ENCODE data around the gene CYP19A1.

Gene CYP19A1

GRCh38 chr15:51338496-51338895 lies at the start of gene CYP19A1:
TSS of gene CYP19A1 (minus strand) at chr15:51338596. CDS start at chr15:51242912, 95,684 bp downstream.
- H3K27me3 ChIP-seq = no peaks in the 10 kb centered on the region
- TF ChIP-seq Cebpa-rat (IDR thresholded peaks at IDR 0.05) = no peak
- peaks cover 13% of the 10 kb centered on the region for H3K4me1 ChIP-seq
- H3K9me3 ChIP-seq = peaks cover 21% of the 10 kb centered on the region
- no peak within 1 kb of the TSS for H3K4me3 ChIP-seq
- no peak within 1 kb of the TSS for H3K4me2 ChIP-seq
- no peaks in the 10 kb centered on the region for H3K36me3 ChIP-seq
- H4K20me1 ChIP-seq = no peaks in the 10 kb centered on the region
- no peak within 1 kb of the TSS for H3K27ac ChIP-seq
- no peak within 1 kb of the TSS for H3K9ac ChIP-seq

DNA sequence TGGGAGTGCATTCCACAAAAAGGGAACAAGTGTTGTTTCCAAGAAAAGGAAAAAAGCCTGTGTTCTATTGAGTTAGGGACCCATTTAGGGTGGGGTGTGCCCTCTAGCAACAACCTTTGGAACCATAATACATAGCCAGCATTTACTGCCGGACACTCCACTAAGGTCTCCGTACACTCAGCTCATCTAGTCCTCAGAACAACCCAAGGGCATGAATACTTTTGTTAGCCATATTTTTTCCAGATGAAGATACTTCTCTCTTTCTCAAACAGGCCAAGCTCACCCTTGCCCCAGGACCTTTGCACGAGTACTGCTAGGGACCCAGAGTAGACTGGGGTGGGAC lies 49.3 kb upstream of the CYP19A1 start:
- H3K36me3 ChIP-seq = no peaks in the 10 kb centered on the region
- H3K4me1 ChIP-seq = no peaks in the 10 kb centered on the region
- no peak for TF ChIP-seq Cebpa-rat (IDR thresholded peaks at IDR 0.05)
- no peaks in the 10 kb centered on the region for H3K9me3 ChIP-seq
- H3K27ac ChIP-seq = no peak overlapping the region
- H4K20me1 ChIP-seq = no peaks in the 10 kb centered on the region
- no peak overlapping the region for H3K4me3 ChIP-seq
- H3K9ac ChIP-seq = no peak overlapping the region
- H3K4me2 ChIP-seq = no peak overlapping the region
- no peaks in the 10 kb centered on the region for H3K27me3 ChIP-seq

DNA sequence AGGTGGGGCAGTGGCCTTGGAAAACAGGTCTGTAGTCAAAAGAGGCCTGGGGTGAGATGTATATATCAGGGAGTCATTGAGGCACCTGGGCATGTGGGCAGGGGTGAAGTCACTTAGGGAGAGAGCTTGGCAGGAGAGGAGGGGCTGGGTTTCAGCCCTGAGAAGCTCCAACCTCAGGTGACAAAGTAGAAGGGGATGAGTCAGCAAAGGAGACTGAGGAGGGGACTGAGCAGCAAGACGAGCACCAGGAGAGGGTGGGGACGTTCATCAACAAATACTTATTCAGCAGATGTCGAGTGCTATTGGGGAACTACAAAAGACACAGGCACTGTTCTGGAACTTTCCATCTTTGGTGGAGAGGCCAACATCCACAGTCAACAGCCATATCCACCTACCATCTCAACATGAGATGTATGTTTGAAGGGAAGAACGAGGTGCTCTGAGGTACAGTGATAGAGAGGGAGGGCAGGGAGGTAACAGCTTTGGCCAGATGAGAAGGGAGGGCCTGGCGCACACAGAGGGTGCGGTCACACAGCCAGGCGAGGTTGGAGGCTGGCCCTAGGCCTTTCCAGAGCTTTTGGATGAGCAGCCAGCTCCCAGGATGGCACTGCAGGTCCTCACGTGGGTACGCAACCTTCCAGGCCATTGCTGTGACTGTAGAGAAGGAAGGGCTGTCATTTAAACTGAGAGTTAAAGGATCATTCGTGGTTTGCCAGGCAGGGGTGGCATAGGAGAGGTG lies 48.7 kb upstream of the CYP19A1 start:
- H3K9me3 ChIP-seq = no peaks in the 10 kb centered on the region
- H3K4me1 ChIP-seq = no peaks in the 10 kb centered on the region
- no peak overlapping the region for H3K27ac ChIP-seq
- no peak overlapping the region for H3K4me2 ChIP-seq
- no peak overlapping the region for H3K4me3 ChIP-seq
- H3K9ac ChIP-seq = no peak overlapping the region
- no peaks in the 10 kb centered on the region for H3K27me3 ChIP-seq
- TF ChIP-seq Cebpa-rat (IDR thresholded peaks at IDR 0.05) = no peak
- H4K20me1 ChIP-seq = no peaks in the 10 kb centered on the region
- no peaks in the 10 kb centered on the region for H3K36me3 ChIP-seq

GRCh38 chr15:51386486-51386885 lies 48.1 kb upstream of the CYP19A1 start:
- no peaks in the 10 kb centered on the region for H3K9me3 ChIP-seq

GRCh38 chr15:51386029-51386428 lies 47.6 kb upstream of the CYP19A1 start:
- no peak overlapping the region for H3K9ac ChIP-seq
- no peaks in the 10 kb centered on the region for H3K4me1 ChIP-seq
- H3K4me2 ChIP-seq = no peak overlapping the region
- no peaks in the 10 kb centered on the region for H3K27me3 ChIP-seq
- H4K20me1 ChIP-seq = no peaks in the 10 kb centered on the region
- H3K4me3 ChIP-seq = no peak overlapping the region
- no peak for TF ChIP-seq Cebpa-rat (IDR thresholded peaks at IDR 0.05)
- H3K9me3 ChIP-seq = no peaks in the 10 kb centered on the region
- H3K27ac ChIP-seq = no peak overlapping the region
- H3K36me3 ChIP-seq = no peaks in the 10 kb centered on the region

More at GRCh38 chr15:51386486-51386885, 48.1 kb upstream of the CYP19A1 start:
- Histone ChIP-seq H3K27ac (no peak overlapping the region), H3K4me2 (no peak overlapping the region), H3K36me3 (no peaks in the 10 kb centered on the region), H4K20me1 (no peaks in the 10 kb centered on the region), H3K27me3 (no peaks in the 10 kb centered on the region), H3K9ac (no peak overlapping the region), H3K4me1 (no peaks in the 10 kb centered on the region), H3K4me3 (no peak overlapping the region)
- no peak for TF ChIP-seq Cebpa-rat (IDR thresholded peaks at IDR 0.05)

DNA sequence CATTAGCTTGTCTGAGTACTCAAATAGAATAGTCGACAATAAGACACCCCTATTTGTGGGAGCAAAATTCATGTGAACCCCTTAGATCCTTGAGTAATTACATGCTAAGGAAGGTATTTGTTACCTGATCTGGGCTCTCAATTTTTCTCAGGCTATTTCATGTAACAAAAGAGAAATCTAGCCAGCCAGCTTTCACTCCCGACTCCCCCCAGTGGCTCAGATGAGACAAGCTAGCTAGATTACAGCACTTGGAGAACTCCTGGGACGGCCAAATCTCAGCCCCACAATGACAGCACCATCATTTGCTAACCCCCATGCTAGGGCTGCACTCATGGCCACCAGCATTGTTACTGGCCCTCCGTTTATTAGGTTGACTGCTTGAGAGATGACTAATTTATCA lies 44.4 kb upstream of the CYP19A1 start:
- no peaks in the 10 kb centered on the region for H3K36me3 ChIP-seq
- no peak overlapping the region for H3K4me3 ChIP-seq
- H3K4me2 ChIP-seq = no peak overlapping the region
- H3K27me3 ChIP-seq = no peaks in the 10 kb centered on the region
- no peak overlapping the region for H3K9ac ChIP-seq
- no peak overlapping the region for H3K27ac ChIP-seq
- no peaks in the 10 kb centered on the region for H3K4me1 ChIP-seq
- TF ChIP-seq Cebpa-rat (IDR thresholded peaks at IDR 0.05) = no peak
- no peaks in the 10 kb centered on the region for H4K20me1 ChIP-seq
- no peaks in the 10 kb centered on the region for H3K9me3 ChIP-seq

GRCh38 chr15:51380999-51381806 lies 42.8 kb upstream of the CYP19A1 start:
- no peaks in the 10 kb centered on the region for H3K27me3 ChIP-seq
- H4K20me1 ChIP-seq = no peaks in the 10 kb centered on the region
- no peaks in the 10 kb centered on the region for H3K9me3 ChIP-seq
- no peak for TF ChIP-seq Cebpa-rat (IDR thresholded peaks at IDR 0.05)
- H3K4me3 ChIP-seq = no peak overlapping the region
- H3K27ac ChIP-seq = no peak overlapping the region
- no peaks in the 10 kb centered on the region for H3K4me1 ChIP-seq
- no peak overlapping the region for H3K4me2 ChIP-seq
- no peak overlapping the region for H3K9ac ChIP-seq
- H3K36me3 ChIP-seq = no peaks in the 10 kb centered on the region

DNA sequence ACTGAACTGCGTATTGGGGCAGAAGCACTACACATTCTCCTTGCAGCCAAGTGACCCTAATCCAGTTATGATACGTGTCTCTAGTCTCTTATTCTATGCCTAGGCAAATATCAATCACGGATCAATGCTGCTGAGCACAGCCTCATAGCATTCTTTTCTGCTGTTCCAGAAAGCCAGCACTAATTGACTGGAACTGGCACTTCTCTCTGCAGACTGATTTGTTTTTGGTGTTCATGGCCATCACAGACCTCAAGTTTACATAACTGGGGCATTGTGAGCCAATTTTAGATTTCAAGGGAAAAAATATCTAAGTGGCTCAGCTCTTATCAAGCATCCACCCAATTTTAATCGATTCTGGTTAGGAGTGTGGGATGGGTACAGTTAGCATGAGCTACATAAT lies 41.0 kb upstream of the CYP19A1 start:
- no peaks in the 10 kb centered on the region for H4K20me1 ChIP-seq
- H3K4me3 ChIP-seq = no peak overlapping the region
- no peak overlapping the region for H3K4me2 ChIP-seq
- H3K36me3 ChIP-seq = no peaks in the 10 kb centered on the region
- H3K27ac ChIP-seq = no peak overlapping the region
- no peak for TF ChIP-seq Cebpa-rat (IDR thresholded peaks at IDR 0.05)
- no peaks in the 10 kb centered on the region for H3K4me1 ChIP-seq
- no peak overlapping the region for H3K9ac ChIP-seq
- no peaks in the 10 kb centered on the region for H3K27me3 ChIP-seq
- H3K9me3 ChIP-seq = no peaks in the 10 kb centered on the region

- Histone ChIP-seq H3K9me3 (no peaks in the 10 kb centered on the region), H3K36me3 (no peaks in the 10 kb centered on the region), H3K4me2 (no peak overlapping the region), H3K4me1 (no peaks in the 10 kb centered on the region), H3K27ac (no peak overlapping the region), H3K4me3 (no peak overlapping the region), H3K9ac (no peak overlapping the region), H4K20me1 (no peaks in the 10 kb centered on the region), H3K27me3 (no peaks in the 10 kb centered on the region)
- TF ChIP-seq Cebpa-rat (IDR thresholded peaks at IDR 0.05) = no peak
Observed at GRCh38 chr15:51378406-51378805, 40.0 kb upstream of the CYP19A1 start.

DNA sequence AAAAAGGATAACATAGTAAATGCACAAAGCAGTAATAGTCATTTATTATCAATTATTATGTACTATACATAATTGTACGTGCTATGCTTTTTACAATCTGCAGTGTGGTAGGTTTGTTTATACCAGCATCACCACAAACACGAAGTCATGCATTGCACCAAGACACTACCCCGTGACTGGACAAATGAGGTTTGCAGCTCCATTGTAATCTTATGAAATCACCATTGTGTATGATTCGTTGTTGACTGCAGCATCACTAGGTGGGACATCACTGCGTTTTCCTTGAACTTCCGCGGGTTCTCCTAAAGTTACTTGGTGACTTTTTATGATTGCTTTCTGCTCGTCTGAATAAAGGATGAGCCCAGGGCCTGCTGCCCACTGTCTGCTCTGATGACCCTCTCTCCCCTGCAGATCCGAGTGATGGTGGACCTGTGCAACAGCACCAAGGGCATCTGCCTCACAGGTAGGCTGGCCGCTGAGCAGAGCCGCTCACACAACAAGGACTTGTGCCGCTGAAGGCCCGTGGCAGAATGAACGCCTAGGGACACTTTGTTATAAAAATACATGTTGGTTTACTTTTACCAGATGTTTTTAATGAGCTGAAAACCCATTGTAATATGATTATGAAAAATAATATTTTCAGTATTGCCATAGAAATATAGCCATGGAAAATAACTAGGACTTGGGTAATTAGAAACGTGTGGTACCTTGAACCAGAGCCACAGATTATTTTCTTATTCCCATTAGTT lies 38.8 kb upstream of the CYP19A1 start:
- TF ChIP-seq Cebpa-rat (IDR thresholded peaks at IDR 0.05) = no peak

More for the DNA sequence above, 38.8 kb upstream of the CYP19A1 start:
- no peaks in the 10 kb centered on the region for H3K9me3 ChIP-seq
- H3K27me3 ChIP-seq = no peaks in the 10 kb centered on the region
- no peak overlapping the region for H3K9ac ChIP-seq
- H3K4me3 ChIP-seq = no peak overlapping the region
- no peak overlapping the region for H3K27ac ChIP-seq
- H3K4me2 ChIP-seq = no peak overlapping the region
- H3K36me3 ChIP-seq = no peaks in the 10 kb centered on the region
- H4K20me1 ChIP-seq = no peaks in the 10 kb centered on the region
- H3K4me1 ChIP-seq = no peaks in the 10 kb centered on the region

Measured in BLaER1 (cell line).